K562 (cell line): ENCODE measurements around the gene NAPEPLD. TPM values are rescaled to one million over a fixed set of nuclear protein-coding genes. Genes with fewer than 3 reads are reported as not detected.
A peak's percentile ranks its signal among the peaks of the same experiment; 100 is the strongest.

ENCODE experiments used
- polyA plus RNA-seq, 8 experiments: library from polyadenylated mRNA; depleted of rRNA in 4 of 8; stranded (reverse) in 5 of 8; unstranded in 3 of 8; fragments of >200 nt; fragmentation: Nextera tagmentation in 2 of 8; fragmentation: Illumina TruSeq in 1 of 8; extraction: Ambion mirVana in 2 of 8; extraction: Trizol in 1 of 8; gene quantifications; 2 replicates each; pipeline versions ENCODE4 v1.2.1 to v1.2.3, GENCODE V29; 2011 to 2014; ENCODE audit warnings: inconsistent platforms in 1 of 8, missing spikeins in 1 of 8
- total RNA-seq, 7 experiments: library from RNA; depleted of rRNA in 6 of 7; stranded (reverse); fragments of >200 nt in 6 of 7; fragmentation: Illumina TruSeq in 2 of 7; extraction: Trizol in 2 of 7; gene quantifications; 2 replicates each; pipeline versions ENCODE4 v1.2.1 to v1.2.3, GENCODE V29; 2011 to 2021; ENCODE audit warnings: low replicate concordance in 1 of 7
- TF ChIP-seq, protein P1 (sequence below), 2 experiments: fragments of 450-650 bp in 1 of 2; sonication (generic) in 1 of 2; formaldehyde crosslinking in 1 of 2; IDR thresholded peaks; 2 replicates each; pipeline versions ENCODE4 v1.7.1 to v1.9.0; 2016 to 2022; ENCODE audit warnings: inconsistent platforms in 1 of 2, mild to moderate bottlenecking in 1 of 2, missing genetic modification reagents in 1 of 2
- TF ChIP-seq, protein P2 (sequence below), 3 experiments: fragments of 200-800 bp in 1 of 3; sonication (Bioruptor generic) in 1 of 3; sonication (generic) in 1 of 3; formaldehyde crosslinking in 1 of 3; IDR thresholded peaks; 2 replicates each; pipeline versions ENCODE4 v1.6.1 to v1.8.0; 2016 to 2022; ENCODE audit warnings: mild to moderate bottlenecking in 2 of 3, missing compliant biosample characterization in 2 of 3, missing genetic modification characterization in 2 of 3, missing genetic modification reagents in 1 of 3
- TF ChIP-seq, protein P3 (sequence below): fragments of 200-400 bp; formaldehyde crosslinking; IDR thresholded peaks from 2 replicates; pipeline ENCODE4 v1.6.1; 2017; ENCODE audit warnings: mild to moderate bottlenecking, low read depth, low read length, moderate library complexity
- TF ChIP-seq, protein P4 (sequence below): fragments of 450-650 bp; IDR thresholded peaks from 2 replicates; pipeline ENCODE4 v1.6.1; 2016

The NAPEPLD gene
- total and polyA plus RNA-seq, 9 of the 15 experiments (the other 6 are each of a cell fraction or from before 2014, with no cell fraction given): 3.2 to 11.0 (median 7.5) TPM

DNA sequence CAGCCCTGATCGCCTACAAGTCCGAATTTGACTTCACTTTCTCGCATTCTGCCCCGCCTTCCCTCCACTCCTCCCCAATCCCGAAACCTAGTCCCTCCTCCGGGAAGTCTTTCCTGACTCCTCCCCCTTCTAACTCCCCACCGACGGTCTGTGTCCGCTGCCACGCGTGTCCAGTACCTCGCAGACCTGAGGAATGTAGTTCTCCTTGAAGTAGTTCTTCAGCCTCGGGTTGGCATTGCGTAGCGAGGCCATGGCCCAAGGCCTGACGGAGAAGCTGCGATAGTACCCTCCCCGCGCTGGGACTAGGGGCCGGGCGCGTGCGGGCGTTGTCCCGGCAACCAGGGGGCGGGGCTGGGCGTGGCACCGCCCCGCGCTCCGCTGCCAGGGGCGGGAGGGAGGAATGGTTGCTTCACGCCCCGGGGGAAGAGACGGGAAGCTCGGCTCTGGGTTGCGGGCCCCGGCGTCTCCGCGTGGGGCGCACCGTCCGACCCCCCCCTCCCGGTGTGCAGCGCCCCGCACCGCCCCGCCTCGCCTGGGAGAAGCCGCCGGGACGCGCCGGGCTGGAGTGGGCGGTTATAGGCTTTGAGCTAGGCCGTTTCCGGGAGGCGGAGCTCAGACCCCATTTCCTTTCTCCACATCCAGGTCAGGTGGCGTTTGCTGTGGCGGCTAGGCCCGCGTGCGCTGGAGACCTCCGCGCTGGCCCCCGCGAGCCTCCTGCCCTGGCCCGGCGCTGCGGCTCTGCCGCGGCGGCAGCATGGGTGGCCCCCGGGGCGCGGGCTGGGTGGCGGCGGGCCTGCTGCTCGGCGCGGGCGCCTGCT lies 74.2 kb downstream of the NAPEPLD start, which contains the start of the genes ARMC10 and FBXL13 (continued):
- TF ChIP-seq, protein P1, sequence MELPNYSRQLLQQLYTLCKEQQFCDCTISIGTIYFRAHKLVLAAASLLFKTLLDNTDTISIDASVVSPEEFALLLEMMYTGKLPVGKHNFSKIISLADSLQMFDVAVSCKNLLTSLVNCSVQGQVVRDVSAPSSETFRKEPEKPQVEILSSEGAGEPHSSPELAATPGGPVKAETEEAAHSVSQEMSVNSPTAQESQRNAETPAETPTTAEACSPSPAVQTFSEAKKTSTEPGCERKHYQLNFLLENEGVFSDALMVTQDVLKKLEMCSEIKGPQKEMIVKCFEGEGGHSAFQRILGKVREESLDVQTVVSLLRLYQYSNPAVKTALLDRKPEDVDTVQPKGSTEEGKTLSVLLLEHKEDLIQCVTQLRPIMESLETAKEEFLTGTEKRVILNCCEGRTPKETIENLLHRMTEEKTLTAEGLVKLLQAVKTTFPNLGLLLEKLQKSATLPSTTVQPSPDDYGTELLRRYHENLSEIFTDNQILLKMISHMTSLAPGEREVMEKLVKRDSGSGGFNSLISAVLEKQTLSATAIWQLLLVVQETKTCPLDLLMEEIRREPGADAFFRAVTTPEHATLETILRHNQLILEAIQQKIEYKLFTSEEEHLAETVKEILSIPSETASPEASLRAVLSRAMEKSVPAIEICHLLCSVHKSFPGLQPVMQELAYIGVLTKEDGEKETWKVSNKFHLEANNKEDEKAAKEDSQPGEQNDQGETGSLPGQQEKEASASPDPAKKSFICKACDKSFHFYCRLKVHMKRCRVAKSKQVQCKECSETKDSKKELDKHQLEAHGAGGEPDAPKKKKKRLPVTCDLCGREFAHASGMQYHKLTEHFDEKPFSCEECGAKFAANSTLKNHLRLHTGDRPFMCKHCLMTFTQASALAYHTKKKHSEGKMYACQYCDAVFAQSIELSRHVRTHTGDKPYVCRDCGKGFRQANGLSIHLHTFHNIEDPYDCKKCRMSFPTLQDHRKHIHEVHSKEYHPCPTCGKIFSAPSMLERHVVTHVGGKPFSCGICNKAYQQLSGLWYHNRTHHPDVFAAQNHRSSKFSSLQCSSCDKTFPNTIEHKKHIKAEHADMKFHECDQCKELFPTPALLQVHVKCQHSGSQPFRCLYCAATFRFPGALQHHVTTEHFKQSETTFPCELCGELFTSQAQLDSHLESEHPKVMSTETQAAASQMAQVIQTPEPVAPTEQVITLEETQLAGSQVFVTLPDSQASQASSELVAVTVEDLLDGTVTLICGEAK (IDR thresholded peaks at IDR 0.05): peak; percentile 73
- TF ChIP-seq, protein P1 (CRISPR knock-in tag; IDR thresholded peaks at IDR 0.05): no peak
- TF ChIP-seq, protein P2, sequence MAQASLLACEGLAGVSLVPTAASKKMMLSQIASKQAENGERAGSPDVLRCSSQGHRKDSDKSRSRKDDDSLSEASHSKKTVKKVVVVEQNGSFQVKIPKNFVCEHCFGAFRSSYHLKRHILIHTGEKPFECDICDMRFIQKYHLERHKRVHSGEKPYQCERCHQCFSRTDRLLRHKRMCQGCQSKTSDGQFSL (CRISPR knock-in tag; IDR thresholded peaks at IDR 0.05): 0 out of 2 replicates have a peak, but pooled peaks have one; percentile 32
- TF ChIP-seq, protein P2 (tag; IDR thresholded peaks at IDR 0.05): no peak
- TF ChIP-seq, protein P3, sequence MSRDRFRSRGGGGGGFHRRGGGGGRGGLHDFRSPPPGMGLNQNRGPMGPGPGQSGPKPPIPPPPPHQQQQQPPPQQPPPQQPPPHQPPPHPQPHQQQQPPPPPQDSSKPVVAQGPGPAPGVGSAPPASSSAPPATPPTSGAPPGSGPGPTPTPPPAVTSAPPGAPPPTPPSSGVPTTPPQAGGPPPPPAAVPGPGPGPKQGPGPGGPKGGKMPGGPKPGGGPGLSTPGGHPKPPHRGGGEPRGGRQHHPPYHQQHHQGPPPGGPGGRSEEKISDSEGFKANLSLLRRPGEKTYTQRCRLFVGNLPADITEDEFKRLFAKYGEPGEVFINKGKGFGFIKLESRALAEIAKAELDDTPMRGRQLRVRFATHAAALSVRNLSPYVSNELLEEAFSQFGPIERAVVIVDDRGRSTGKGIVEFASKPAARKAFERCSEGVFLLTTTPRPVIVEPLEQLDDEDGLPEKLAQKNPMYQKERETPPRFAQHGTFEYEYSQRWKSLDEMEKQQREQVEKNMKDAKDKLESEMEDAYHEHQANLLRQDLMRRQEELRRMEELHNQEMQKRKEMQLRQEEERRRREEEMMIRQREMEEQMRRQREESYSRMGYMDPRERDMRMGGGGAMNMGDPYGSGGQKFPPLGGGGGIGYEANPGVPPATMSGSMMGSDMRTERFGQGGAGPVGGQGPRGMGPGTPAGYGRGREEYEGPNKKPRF: no peak
- TF ChIP-seq, protein P4, sequence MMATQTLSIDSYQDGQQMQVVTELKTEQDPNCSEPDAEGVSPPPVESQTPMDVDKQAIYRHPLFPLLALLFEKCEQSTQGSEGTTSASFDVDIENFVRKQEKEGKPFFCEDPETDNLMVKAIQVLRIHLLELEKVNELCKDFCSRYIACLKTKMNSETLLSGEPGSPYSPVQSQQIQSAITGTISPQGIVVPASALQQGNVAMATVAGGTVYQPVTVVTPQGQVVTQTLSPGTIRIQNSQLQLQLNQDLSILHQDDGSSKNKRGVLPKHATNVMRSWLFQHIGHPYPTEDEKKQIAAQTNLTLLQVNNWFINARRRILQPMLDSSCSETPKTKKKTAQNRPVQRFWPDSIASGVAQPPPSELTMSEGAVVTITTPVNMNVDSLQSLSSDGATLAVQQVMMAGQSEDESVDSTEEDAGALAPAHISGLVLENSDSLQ: 0 out of 2 replicates have a peak, but pooled peaks have one; percentile 15
